ENCODE measurements around the gene XPOT.
A peak's percentile ranks its signal among the peaks of the same experiment; 100 is the strongest.

XPOT gene

DNA sequence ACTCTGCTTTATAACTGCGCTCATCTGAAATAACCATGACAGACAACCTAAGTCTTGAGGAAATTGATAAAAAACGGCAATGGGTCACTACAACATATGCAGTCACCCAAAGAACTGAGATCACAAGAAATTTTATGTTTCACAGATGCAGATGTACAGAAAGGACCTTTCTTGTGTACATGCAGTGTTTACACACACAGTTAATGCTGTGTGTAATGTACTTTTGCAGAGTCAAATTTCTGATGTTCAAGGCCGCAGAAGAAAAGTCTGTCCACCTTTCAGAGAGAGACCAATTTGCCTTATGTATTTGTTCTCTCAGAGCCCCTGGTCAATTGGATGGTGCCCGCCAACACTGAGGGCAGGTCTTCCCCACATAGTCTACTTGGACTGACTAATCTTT lies 24.8 kb downstream of the XPOT start:
- DNase-seq, result no peak

- DNase-seq, result no peak
Observed at GRCh38 chr12:64430886-64431285, 26.7 kb downstream of the XPOT start.

GRCh38 chr12:64431791-64432190 lies 27.6 kb downstream of the XPOT start:
- DNase-seq, result no peak

- no peak for DNase-seq
Observed at GRCh38 chr12:64433915-64434314, 29.7 kb downstream of the XPOT start.

GRCh38 chr12:64440100-64440499 lies 35.9 kb downstream of the XPOT start:
- no peak for DNase-seq

- DNase-seq, result no peak
Observed at GRCh38 chr12:64445490-64445889, 41.3 kb downstream of the XPOT start.

- DNase-seq, result no peak
Observed at GRCh38 chr12:64446295-64446694, 42.1 kb downstream of the XPOT start.

GRCh38 chr12:64450057-64450640 lies 46.0 kb downstream of the XPOT start:
- peak; percentile 46 for DNase-seq

GRCh38 chr12:64450711-64451486 lies 46.7 kb downstream of the XPOT start:
- DNase-seq, result peak; percentile 86

- peak; percentile 93 for DNase-seq
Observed at GRCh38 chr12:64451687-64452558, 47.7 kb downstream of the XPOT start, which contains the start of gene TBK1. Gene TBK1, plus strand, starts transcription at chr12:64452120. Its CDS starts 3,751 bp downstream, at chr12:64455871.

DNA sequence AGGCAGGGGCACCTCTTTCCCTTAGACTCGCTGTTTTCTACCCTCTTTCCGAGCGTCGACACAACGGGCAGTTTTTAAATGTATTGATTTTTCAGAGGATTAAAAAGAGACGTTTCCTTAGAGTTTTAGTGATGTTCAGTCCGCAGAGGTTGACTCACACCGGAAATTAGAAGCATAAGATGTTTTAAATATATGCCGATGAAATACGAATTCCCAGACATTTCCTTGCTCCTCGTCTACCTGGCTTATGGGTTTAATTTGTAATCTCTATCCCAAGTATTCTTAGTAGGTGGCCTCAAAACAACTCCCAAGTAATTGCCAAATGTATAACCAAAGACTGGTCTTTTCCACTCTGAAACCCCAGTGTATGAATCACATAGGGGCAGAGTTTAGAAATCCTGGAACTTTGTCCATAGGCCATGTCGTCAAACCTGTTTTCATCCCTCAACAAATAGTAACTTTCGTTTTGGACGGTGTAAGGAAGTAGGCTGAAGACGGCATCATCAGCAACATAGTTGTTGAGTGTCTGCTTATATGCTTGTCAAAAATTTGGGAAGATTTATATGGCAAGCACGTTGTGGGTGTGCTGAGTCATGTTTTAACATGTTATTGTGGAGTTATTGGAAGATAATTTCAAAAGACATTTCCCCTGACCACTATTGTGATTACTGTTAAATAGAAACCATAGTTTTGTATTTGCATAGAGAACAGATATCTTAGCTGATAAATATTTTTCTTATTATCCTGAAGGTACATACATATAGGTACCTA lies 48.6 kb downstream of the XPOT start:
- peak; percentile 21 for DNase-seq

DNA sequence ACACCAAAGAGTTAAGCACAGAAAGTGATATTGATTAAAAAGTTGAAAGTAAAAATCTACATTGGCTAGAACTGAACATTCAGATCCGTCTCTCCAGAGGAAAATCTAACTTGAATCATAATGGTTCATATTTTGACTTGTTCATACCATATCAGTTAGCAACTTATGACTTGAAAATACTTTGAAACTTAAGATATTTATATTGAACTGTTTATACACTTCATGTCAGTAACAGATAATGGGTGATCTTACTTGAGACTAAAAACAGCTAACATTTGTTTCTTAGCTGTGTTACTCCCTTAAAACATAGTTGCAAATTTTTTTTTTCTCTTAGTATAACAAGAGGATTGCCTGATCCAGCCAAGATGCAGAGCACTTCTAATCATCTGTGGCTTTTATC lies 51.3 kb downstream of the XPOT start:
- no peak for DNase-seq

GRCh38 chr12:64456119-64456518 lies 51.9 kb downstream of the XPOT start:
- DNase-seq, result no peak

DNA sequence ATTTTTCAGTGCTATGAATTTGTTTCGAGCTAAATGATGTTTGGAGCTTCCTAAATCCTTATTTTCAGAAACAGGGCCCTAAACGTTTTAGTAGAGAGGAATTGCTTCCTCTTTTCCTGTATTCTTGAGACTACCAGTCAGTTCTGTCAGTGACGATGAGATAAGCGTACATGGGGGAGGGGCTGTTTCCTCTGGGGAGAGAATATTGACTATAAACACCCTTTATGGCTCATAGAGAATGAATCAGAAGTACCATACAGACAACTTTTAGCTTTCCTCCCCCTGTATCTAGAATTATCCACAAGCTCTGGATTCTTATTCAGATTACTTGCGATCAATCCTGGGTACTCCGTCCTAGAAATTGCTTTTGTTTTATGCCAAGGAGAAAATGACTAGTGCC lies 52.8 kb downstream of the XPOT start:
- DNase-seq, result no peak

DNA sequence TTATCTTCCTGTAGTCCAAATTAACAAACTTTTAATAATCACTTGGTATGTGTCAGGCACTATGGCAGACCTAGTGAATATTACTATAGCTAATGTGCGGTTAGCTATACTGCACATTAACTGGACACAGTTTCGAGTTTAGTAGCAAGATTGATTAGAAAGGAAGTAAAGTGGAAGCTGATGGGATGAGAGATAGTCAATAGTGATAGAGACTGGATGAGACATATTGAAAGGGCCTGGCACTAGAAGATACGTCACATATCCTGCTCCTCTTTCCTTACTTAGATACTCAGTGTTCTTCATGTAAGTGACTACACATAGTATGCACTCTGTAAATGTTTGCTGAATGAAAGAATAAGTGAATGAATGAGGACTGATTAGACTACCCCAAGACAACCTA lies 53.3 kb downstream of the XPOT start:
- no peak for DNase-seq

- no peak for DNase-seq
Observed at GRCh38 chr12:64457923-64458322, 53.7 kb downstream of the XPOT start.

DNA sequence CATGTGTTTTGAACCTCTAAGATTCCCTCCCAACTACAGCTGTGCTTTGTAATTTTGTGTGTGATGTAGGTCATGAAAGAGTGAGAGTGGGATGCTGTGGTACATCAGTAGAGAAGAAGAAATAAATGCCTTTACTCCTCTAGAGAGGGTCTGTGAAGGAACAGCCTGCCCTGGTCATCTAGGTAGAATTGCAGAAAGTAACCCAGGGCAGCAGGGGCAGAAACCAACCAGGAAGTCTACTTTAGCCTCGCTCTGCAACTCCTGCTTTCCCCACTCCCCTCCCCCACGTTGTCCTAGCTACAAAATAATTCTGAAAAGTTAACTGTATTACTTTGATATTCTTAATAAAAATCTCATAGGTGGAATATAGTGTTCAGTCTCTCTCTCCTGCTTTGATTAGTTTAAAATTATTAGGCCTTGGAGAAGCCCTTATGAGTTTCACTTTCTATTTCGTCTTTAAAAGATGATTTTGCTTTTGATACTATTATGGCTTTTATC lies 55.3 kb downstream of the XPOT start:
- DNase-seq, result no peak

GRCh38 chr12:64461634-64462414 lies 57.6 kb downstream of the XPOT start:
- DNase-seq, result no peak

GRCh38 chr12:64466178-64466577 lies 62.0 kb downstream of the XPOT start:
- DNase-seq, result no peak

DNA sequence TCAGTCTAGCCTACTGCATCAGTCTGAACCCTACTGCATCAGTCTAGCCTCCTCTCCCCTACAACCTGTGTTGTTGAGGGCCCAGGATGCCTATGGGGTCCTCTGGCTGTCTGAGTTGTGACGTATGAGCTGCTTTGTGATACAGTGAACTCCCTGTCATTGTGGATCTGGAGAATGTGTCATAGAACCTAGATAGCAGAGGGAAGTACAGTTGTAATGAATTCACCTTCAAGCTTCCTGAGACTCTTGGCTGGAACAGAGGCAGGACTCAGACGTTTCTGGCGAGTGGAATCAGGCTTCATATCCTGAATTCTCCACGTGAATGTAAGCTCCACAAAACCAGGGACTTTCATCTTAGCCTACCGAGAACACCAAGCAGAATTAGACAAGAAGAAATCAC lies 64.8 kb downstream of the XPOT start:
- no peak for DNase-seq

DNA sequence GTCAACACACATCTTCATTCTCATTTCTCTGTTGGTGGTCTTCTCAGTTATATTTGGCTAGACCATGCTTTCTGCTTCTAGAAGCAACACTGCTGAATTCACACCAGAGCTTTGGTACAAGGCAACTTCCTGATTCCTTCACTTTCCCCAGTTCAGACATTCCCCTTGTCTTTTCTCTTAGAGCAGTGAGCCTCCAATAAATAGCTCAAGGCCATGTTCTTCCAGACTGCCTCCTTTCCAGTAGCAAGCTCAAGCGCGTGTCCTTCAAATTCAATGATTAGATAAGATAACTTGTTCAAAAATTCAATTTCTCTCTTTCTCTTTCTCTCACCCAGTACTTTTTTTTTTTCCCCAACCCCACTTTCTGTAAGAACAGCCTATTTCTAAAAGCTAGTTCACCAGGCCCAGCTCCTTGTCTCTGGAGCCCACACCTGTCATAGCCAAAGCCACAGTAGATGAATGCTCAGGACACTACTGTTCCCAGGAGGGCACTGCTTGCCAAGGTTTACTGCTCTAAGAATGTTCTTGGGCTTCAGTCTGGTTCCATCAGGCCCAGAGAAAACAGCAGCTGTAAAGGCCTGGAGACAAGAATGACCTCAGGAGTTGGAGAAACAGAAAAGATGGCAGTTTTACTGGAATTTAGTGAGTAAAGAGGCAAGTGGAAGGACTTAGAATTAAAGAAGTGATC lies 65.4 kb downstream of the XPOT start:
- DNase-seq, result no peak

All from NCI-H82 (cell line).